Left colon (tissue), 2 donors: Measurements from ENCODE around the gene ACOT11. TPM values are rescaled to one million over a fixed set of nuclear protein-coding genes. Genes with fewer than 3 reads are reported as not detected.

Source experiments
- ATAC-seq: fragments of 200-7000 bp; cut with Tn5 transposase; one replicate; pipeline ENCODE4 v1.9.1; 2020; ENCODE audit warnings: mild to moderate bottlenecking, moderate library complexity
- DNase-seq, 2 donors: peaks; one replicate each; pipeline ENCODE4 v3.0.0-alpha.2; 2020
- intact Hi-C, 2 donors: fragments of 100-400 bp; cut with DNase I in 1 of 2; cut with micrococcal nuclease in 1 of 2; formaldehyde crosslinking; loops; one replicate each; pipeline versions ENCODE4 v1.11.2 to v1.14.0; 2022; cut with DNase I, micrococcal nuclease
- total RNA-seq, 2 donors: library from RNA; stranded (reverse); fragmentation: NEBNext Ultra II Directional; extraction: Animal tissue kit (Norgen Biotek cat#: 25700); gene quantifications; one replicate each; pipeline ENCODE4 v1.2.1, GENCODE V29; 2021
- donor health status: DM: no; HTN: no; CAD: no.
- donor health status: DM: yes; HTN: yes; CAD: no.

Gene ACOT11
- total RNA-seq, 2 donors from 2014 or later: 59.7 to 77.0 TPM

DNA sequence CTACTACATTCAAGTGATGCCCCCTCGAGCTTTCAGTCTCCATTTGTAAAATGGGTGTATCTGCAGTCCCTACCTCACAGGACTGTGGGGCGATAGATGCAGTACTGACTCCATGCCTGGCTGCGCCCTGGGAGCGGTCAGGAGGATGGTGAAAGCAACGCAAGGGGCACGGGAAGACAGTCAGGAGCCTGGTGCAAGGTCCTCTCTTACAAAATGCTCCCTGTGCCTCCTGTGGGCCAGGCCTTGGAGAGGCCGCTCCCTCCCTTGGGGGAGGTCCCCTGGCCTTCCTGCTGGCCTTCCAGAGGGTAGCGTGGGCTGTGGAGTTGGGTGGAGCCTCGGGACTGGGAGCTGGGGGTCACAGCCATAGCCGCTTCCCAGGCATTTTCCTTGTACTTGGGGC is 53.7 kb downstream of the ACOT11 start:
- no peak for DNase-seq
- no peak for ATAC-seq
- intact Hi-C loops: no loop called here

DNA sequence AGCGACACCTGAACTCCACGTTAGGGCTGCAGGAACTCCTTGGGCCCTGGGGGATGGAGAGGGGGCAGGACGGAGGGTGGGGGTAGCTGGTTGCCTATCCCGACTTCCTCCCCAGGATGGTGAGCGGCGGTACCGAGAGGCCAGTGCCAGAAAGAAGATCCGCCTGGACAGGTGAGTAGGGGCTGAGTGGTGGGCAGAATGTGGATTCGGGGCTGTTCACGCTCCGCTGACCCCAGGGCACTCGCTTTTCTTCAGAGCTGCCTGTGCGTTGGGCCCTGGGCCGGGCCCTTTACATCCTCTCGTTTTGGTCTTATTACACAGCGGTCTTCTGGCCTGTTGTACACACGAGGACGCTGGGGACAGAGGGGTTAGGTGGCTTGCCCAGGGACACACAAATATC is 54.5 kb downstream of the ACOT11 start:
- intact Hi-C loops: no loop called here
- DNase-seq: no peak

DNA sequence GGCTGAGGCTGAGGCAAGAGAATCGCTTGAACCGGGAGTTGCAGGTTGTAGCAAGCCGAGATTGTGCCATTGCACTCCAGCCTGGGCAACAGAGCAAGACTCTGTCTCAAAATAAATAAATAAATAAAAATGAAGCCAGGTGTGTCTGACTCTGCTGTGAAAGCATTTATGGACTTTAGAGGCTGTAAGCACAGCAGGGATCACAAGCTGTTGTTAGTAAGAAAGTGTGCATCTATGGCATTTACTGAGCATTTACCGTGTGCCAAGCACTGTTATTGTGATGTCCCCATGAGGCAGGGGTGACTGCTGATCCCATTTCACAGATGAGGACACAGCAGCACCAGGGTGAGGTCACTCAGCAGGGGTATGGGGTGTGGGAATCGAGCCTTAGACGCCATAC is 55.2 kb downstream of the ACOT11 start:
- DNase-seq (no peak), ATAC-seq (no peak)
- intact Hi-C loops: no loop called here

More for the DNA sequence above, 54.5 kb downstream of the ACOT11 start:
- no peak for ATAC-seq

DNA sequence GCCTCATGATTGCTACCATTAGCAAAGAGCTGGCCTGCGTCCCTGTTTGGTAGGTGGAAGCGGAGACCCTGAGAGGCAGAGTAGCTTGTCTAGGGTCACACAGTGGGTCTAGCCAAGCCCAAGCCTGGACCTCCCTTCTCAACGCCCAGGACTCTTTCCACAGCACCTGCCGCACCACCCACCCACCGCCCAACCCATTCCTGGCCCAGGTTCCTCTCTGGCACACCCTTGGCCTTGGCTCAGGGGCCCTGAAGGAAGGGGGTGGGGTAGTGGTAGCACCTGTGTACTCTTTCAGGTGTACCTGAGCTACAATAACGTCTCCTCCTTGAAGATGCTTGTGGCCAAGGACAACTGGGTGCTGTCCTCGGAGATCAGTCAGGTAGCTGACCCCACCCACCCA is 56.0 kb downstream of the ACOT11 start:
- DNase-seq: peak; percentile 75 to 76
- ATAC-seq: peak; percentile 76
- intact Hi-C loops: no loop called here

DNA sequence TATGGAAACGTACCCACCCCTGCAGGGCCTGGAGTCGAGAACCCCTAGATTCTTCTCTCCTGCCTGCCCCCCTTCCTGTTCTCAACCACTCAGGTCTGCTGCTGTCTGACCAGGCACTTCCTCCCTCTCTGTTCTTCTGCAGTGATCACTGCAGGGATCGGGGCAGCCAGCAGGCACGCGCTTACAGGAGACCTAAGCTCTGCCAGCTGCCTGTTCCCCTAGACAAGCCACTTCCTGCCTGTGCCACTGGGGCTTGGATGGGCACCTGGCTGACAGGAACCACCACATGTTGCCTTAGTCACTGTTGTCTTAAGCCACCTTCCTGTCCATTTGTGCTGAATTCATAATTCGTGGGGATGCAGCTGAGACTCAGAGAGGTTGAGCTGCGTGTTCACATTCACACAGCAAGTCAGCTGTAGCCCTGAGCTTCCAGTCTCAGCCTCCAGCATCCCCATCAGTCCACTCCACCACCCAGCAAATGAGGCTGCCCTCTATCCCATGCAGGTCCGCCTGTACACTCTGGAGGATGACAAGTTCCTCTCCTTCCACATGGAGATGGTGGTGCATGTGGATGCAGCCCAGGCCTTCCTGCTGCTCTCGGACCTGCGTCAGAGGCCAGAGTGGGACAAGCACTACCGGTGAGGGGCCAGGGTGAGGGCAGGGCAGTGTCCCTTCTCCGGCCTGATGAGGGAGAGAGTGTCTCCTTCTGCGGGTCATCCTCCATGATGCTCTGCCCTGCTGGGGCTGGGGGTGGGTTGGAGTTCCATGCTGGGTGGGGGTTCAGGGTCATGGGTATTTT is 56.7 kb downstream of the ACOT11 start:
- ATAC-seq (no peak), DNase-seq (no peak)
- intact Hi-C loops: no loop called here

DNA sequence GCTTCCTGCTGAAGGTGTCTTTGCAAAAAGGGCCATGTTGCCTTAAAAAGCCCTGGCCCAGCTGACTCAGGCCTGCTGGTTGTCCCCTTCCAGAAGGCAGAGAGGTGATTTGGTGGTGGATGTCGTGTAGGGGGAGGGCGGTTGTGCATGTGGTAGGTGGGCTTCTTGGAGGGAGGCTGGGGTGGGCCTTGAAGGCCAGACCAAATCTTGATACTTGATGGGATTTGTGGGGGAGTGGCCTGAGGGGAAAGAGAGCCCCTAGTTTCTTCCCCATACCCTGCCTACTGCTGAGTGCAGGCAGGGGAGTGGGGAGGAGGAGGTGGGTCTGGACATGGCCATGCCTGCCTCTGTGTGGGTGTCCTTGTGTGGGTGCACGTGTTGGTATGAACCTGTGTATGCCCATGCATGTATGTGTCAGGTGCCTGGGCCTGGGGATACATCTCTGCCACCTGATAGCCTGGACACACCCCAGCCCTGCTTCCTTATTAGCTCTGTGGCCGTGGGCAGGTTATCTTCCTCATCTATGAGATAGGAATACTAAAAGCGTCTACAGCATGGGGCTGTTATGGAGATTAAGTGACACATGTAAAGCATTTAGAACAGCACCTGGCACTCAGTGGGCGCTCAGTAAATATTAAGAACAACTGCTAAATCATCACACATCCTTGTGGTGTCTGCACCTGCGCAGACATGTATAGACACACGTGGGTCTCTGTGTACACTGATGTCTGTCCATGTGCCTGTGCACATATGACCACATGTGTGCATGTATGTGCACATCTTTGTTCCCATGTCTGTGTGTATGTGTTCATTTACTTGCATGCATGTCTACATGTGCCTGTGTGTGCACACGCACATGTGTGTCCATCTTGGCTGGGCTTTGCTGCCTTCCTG is 58.3 kb downstream of the ACOT11 start:
- DNase-seq: peak; percentile 73 to 79

DNA sequence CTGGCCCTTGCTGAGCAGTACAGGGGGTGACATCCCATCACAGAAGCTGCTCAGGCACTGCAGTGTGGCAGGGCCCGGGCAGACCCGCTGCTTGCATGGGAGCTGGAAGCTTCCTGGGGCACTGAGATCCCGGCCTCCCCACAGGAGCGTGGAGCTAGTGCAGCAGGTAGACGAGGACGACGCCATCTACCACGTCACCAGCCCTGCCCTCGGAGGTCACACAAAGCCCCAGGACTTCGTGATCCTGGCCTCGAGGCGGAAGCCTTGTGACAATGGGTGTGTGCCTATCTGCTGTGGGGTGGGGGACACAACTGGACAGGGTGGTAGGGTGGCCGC is 58.9 kb downstream of the ACOT11 start:
- no peak for DNase-seq
- intact Hi-C loops: no loop called here
- ATAC-seq: no peak

More for the DNA sequence above, 58.3 kb downstream of the ACOT11 start:
- ATAC-seq: peak; percentile 83
- intact Hi-C loops: no loop called here

DNA sequence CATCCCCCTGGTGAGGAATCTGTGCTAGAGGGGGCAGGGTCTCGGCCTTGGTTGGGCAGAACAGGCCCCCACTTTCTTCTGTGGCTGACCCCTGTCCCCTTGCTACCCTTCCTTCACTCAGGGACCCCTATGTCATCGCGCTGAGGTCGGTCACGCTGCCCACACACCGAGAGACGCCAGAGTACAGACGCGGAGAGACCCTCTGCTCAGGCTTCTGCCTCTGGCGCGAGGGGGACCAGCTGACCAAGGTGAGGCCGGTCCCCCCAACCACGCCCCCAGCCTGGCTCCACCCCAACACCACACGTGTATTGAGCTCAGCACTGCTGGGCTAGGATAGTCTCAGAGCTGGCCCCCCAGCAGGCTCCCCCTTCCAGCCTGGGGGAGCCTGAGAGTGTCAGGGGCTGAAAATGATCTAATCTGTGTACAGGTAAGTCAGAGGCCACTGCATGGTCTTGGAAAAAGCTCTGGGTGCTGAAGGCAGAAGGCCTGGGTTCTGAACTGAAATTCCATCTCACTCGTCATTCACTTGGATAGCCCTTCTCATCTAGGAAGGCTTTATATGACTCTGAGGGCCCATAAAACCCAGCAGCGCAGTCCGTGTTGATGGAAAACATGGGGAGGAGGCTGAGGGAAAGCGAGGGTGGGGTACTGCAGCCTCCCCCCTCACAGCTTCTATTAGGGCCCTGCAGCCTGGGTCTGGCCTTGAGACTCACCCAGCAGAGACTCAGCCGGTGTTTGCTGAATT is 60.0 kb downstream of the ACOT11 start:
- DNase-seq: no peak
- no peak for ATAC-seq
- intact Hi-C loops: no loop called here

DNA sequence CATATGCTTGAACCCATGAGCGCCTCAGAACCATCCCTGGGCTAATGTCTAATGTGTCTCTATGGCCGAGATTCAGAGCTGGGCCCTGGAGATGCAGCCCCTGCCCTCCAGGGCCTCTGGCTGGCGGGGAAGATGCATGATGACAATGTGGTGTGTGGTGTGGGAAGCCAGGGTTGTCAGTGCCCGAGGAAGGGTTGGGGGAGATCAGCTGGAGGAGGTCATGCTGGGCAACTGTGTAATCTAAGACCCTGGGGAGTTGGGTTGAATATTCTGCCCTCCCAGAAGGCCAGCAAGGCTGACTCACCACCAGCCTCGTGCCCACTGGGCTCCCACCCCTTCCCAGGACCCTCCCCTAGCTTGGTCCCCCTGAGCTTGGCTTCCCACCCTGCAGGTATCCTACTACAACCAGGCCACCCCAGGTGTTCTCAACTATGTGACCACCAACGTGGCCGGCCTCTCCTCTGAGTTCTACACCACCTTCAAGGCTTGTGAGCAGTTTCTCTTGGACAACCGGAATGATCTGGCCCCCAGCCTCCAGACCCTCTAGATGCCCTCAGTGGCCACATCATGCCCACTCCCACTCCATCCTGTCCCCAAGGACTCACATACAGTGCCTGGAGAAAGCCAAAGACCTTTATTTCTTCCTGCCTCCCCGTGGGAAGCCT is 60.7 kb downstream of the ACOT11 start:
- intact Hi-C loops: no loop called here

DNA sequence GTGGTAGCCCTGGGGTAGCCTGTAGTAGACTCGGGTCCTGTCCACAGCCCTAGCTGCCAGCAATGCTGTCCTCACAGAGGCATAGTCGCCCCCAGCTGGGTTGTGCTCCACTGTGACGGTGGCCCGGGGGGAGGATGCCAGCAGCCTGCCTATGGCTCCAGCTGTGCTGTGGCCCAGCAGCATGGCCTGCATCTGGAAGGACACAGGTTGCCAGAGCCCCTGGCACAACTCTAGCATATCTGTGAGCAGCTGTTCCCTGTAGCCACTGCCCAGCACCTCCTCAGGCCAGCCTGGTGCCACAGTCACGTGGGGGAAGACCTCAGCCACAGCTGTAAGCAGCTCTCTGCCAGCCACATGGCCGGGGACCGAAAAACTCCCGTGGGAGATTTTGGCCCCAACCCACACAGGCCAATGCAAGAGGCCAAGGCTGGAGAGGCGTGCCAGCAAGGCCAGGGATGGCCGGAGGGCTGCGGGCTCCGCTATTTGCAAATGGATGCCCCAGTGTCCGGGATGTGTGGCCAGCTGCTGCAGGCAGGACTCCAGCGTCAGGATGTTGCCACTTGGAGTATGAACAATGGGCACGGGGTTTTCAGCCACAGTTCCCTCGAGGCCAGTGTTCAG is 61.4 kb downstream of the ACOT11 start:
- ATAC-seq (no peak), DNase-seq (no peak)
- intact Hi-C loops: no loop called here

More for the DNA sequence above, 60.7 kb downstream of the ACOT11 start:
- DNase-seq (no peak), ATAC-seq (no peak)

DNA sequence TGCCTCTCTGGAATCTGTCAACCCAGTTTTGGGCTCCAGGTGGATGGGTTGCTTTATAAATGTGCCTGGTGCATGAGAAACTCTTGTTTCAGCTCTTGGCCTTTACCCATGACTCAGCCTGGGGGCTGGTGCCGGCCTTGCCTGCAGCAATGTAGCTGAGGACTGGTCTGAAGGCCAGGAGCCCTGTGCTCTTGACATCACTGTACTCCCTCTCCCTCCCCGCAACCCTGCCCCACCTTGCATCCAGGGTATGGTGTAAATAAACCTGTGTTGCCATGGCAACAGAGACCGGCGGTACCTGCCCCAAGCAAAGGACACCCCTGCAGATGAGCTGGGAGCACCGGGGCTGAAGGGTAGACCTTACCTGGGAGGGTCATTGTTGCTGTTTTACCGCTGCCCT is 62.0 kb downstream of the ACOT11 start:
- DNase-seq (no peak), ATAC-seq (no peak)
- intact Hi-C loops: no loop called here

DNA sequence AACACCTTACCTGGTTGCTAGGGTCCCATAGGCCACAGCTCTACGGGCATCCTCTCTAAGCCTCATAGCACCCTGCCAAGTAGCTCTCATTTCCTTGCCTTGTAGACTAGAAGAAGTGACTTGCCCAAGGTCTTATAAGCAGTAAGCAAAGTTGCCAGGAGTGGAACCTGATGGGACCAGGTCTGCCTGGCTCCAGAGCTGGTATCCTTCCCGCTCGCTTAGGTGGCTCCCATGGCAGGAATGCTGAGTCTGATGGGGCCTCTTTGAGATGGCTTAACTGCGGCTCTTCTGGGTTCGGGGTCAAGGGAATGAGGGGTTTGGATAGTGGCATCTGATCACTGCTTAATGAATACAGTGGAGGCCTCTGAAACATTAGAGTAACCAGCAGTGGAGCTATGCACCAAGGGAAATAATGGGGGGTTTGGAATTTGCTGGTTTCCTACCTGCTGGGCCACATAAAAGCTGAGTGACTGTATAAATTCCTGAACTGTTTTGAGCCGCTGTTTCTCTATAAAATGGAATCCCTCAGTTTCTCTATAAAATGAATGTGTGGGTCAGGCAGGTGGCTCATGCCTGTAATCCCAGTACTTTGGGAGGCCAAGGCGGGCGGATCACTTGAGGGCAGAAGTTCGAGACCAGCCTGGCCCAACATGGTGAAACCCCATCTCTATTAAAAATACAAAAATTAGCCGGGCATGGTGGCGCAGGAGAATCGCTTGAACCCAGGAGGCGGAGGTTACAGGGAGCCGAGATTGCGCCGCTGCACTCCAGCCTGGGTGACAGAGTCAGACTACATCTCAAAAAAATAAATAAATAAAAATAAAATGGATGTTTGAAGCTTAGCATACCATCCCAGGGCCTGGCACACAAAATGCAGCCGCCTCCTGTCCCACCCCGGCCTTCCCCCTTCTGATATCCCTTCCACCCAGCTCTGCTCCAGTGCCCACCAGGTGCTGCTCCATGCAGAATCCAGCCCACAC is 62.9 kb downstream of the ACOT11 start:
- no peak for DNase-seq
- intact Hi-C loops: no loop called here
- no peak for ATAC-seq

DNA sequence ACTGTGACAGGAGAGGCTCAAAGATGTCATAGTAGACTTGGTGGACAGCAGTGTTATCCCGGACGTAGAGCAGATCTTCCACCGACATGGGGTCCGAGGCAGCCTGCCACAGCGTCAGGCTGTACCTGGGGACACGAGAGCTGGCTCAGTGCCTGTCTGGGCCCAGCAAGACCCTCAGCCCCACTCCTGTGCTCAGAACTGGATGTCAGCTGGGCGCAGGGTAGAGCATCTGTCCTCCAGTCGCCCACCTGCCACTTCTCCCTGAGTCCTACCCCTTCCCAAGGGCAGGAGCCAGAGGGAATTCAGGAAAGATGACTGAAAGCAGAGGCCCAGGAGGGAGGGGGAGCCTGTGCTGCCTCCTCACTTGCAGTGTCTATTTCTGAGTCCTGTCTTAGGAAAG is 63.6 kb downstream of the ACOT11 start:
- intact Hi-C loops: no loop called here
- DNase-seq (no peak), ATAC-seq (no peak)

DNA sequence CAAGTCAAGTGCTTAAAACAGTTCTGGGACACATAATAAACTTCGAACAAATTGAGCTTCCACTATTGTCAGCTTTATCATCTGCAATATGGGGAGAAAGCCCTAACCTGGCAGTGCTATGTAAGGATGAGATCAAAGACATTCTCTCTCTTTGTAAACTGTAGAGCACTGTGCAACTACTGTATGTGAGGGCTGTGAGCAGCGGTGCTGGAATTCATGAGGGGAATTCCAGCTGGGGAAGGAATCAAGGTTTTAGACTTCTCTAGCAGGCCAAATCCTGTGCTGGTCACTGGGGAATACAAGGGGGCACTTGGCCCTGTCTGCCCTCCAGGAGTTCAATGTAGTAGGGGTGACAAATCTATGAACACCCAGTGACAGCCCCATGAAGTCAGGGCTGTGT is 66.0 kb downstream of the ACOT11 start:
- intact Hi-C loops: no loop called here
- ATAC-seq (no peak), DNase-seq (no peak)

DNA sequence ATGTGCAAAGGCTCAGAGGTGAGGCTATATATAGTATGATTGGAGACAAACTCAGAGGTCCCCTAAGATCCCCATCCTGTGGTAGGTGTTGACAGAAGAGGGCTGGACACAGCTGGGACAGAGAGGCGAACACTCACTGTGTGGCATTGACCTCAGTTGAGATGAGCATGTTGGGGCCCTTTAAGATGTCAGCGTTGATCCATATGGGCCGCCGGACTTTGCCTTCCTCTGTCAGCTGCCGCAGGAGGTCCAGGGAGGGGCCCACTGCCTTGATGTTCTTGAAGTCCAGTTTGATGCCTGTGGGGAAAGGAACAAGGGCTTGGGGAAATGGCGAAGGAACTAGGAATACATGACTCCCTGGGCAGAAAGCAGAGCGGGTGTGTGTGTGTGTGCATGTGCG is 66.5 kb downstream of the ACOT11 start:
- DNase-seq (no peak), ATAC-seq (peak; percentile 34)
- intact Hi-C loops: no loop called here

DNA sequence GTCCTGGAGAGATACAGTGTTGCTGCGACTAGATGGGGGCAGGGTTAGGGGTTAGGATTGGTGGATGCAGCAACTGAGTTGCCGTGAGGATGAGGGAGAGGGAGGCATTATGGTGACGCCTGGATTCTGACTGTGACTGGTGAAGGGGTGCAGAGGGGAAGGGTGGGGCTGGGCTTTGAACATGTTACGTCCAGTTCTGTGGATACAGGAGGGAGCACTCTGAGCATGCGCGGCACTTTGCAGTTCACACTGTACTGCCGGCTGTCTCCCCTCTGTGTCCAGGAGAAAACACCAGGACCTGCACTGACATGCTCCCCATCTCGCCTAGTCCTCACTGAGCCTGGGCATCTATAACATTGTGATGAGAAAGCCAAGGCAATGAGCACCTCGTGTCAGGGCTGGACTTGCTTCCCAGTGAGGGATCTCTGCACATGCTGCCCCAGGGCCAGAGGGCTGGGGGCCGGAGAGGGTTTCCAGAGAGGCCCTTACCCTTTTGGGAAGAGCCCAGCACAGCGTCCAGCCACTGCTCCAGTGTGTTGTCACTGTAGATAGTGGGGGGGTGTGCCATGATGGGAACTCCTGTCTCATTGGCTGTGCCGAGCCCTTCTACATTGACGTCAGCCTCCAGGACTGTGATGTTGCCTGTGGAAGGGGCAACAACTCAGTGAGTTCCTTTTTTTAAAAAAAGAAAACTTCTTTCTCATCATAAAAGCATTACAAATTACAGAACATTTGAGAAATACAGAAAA is 67.7 kb downstream of the ACOT11 start:
- intact Hi-C loops: no loop called here
- peak; percentile 1 for ATAC-seq
- DNase-seq: no peak

DNA sequence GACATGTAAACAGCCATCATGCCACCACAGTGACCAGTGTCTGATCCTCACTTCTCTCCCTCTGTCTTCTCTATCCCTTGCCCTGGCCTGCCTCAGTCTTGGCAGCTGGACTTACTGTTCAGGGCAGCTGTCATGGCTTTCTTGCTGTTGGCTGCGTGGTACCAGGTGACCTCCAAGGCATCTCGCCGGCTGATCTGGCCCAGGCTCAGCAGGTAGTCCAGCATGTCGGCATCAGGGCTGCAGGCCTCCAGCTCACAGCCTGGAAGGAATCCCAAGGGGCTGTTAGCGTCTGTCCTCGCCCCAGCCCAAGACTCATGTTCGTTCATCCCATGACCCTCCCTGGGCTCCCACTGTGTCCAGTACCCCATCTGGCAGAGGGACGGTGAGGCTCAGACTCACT is 71.7 kb downstream of the ACOT11 start:
- intact Hi-C loops: no loop called here
- no peak for DNase-seq
- ATAC-seq: no peak
